GM12878 (cell line): Measurements from ENCODE around the gene OR52A1. TPM values are rescaled to one million over a fixed set of nuclear protein-coding genes. Genes with fewer than 3 reads are reported as not detected.

Experiments
- ATAC-seq: fragments of 200-7000 bp; cut with Tn5 transposase; 3 replicates; pipeline ENCODE4 v1.9.1; 2020; ENCODE audit warnings: mild to moderate bottlenecking, moderate library complexity
- BruUV-seq: library from RNA; stranded (reverse); fragments of 400-500 nt; replicated peaks from 2 replicates; lab custom pipeline; 2021; lab: Mats Ljungman, UMichigan
- CTCF ChIA-PET: fragments of 300-600 bp; sonication (Branson Sonifier 250); formaldehyde crosslinking; extraction: SDS; loops from one replicate; lab custom pipeline; 2021; ENCODE audit warnings: inconsistent platforms; lab: Yijun Ruan, JAX
- POLR2A ChIA-PET: fragments of 350-600 bp; formaldehyde crosslinking; extraction: SDS; loops from one replicate; lab custom pipeline; 2021; ENCODE audit warnings: inconsistent platforms; lab: Charles Lee
- RAD21 ChIA-PET: fragments of 300-600 bp; sonication (Branson Sonifier 250); formaldehyde crosslinking; loops from one replicate; lab custom pipeline; 2023; ENCODE audit warnings: antibody characterized with exemption; ENCODE audit not compliant: unreplicated experiment; lab: Charles Lee
- SMC1A ChIA-PET: fragments of 300-600 bp; sonication (Branson Sonifier 250); formaldehyde crosslinking; loops from one replicate; lab custom pipeline; 2023; ENCODE audit not compliant: unreplicated experiment, uncharacterized antibody; lab: Charles Lee
- DNase-seq: peaks from one replicate; pipeline ENCODE4 v3.0.0-alpha.2; 2011; ENCODE audit warnings: low read depth, low spot score
- FAIRE-seq: peaks from 3 replicates; lab custom pipeline; 2011; peaks lifted over from hg19 to GRCh38; lab: Jason Lieb, UNC
- H2AFZ ChIP-seq: 2 replicates; pipeline ENCODE4 v1.6.0; 2011; ENCODE audit warnings: low read depth, low read length, control low read depth; ENCODE audit not compliant: control insufficient read depth
- H3K27ac ChIP-seq: 2 replicates; pipeline ENCODE4 v1.5.1; 2011; ENCODE audit warnings: control low read depth; ENCODE audit not compliant: control insufficient read depth, insufficient read depth
- H3K27me3 ChIP-seq, 2 experiments: replicated peaks in 1 of 2; 2 replicates each; pipeline versions ENCODE4 v1.6.0 to v1.6.1; 2011; ENCODE audit warnings: low read length in 1 of 2; ENCODE audit not compliant: control insufficient read depth in 2 of 2, insufficient read depth in 2 of 2
- H3K36me3 ChIP-seq, 2 experiments: 2 replicates each; pipeline ENCODE4 v1.5.1; 2011; ENCODE audit warnings: low read length in 1 of 2; ENCODE audit not compliant: control insufficient read depth in 2 of 2, insufficient read depth in 2 of 2
- H3K4me1 ChIP-seq: 2 replicates; pipeline ENCODE4 v1.6.1; 2011; ENCODE audit warnings: mild to moderate bottlenecking, low read length, moderate library complexity, mixed read lengths; ENCODE audit not compliant: control insufficient read depth, insufficient read depth
- H3K4me2 ChIP-seq: 2 replicates; pipeline ENCODE4 v1.6.0; 2011; ENCODE audit warnings: control low read depth; ENCODE audit not compliant: control insufficient read depth, insufficient read depth
- H3K4me3 ChIP-seq: fragments of 200-600 bp; sonication (generic); 2 replicates; pipeline ENCODE4 v1.5.1; 2016
- H3K79me2 ChIP-seq: 2 replicates; pipeline ENCODE4 v1.6.0; 2011; ENCODE audit warnings: low read length; ENCODE audit not compliant: control insufficient read depth, insufficient read depth
- H3K9ac ChIP-seq: 2 replicates; pipeline ENCODE4 v1.8.0; 2011; ENCODE audit warnings: low read length, control low read depth, mixed read lengths; ENCODE audit not compliant: control insufficient read depth, insufficient read depth
- H3K9me3 ChIP-seq: replicated peaks from 3 replicates; pipeline ENCODE4 v1.5.1; 2011; ENCODE audit warnings: mild to moderate bottlenecking, low read length; ENCODE audit not compliant: control insufficient read depth, insufficient read depth
- H4K20me1 ChIP-seq: 2 replicates; pipeline ENCODE4 v1.6.0; 2011; ENCODE audit not compliant: control insufficient read depth, insufficient read depth
- NR2C2 ChIP-seq: IDR thresholded peaks from 2 replicates; pipeline ENCODE4 v1.6.1; 2011; ENCODE audit warnings: borderline replicate concordance, low read depth; ENCODE audit not compliant: control insufficient read depth, insufficient read length
- POLR2A ChIP-seq: IDR thresholded peaks from 2 replicates; pipeline ENCODE4 v1.6.1; 2011; ENCODE audit warnings: low read depth, mild to moderate bottlenecking, low read length
- RELA ChIP-seq: fragments of 450-650 bp; IDR thresholded peaks from 2 replicates; pipeline ENCODE4 v1.8.0; 2014; ENCODE audit warnings: borderline replicate concordance; ENCODE audit not compliant: partially characterized antibody
- RFX5 ChIP-seq: IDR thresholded peaks from 2 replicates; pipeline ENCODE4 v1.6.1; 2011; ENCODE audit warnings: low read depth, low read length, improper control_type of control experiment
- SREBF1 ChIP-seq: IDR thresholded peaks from 2 replicates; pipeline ENCODE4 v1.6.1; 2012; ENCODE audit warnings: mild to moderate bottlenecking, low read length
- STAT1 ChIP-seq: fragments of 450-650 bp; conservative IDR thresholded peaks from 2 replicates; pipeline ENCODE4 v1.6.1; 2014; ENCODE audit warnings: antibody characterized with exemption, mild to moderate bottlenecking
- SUZ12 ChIP-seq: fragments of 200-600 bp; sonication (generic); IDR thresholded peaks from one replicate; pipeline ENCODE4 v1.6.1; 2018; ENCODE audit warnings: antibody characterized with exemption, mild to moderate bottlenecking; ENCODE audit not compliant: unreplicated experiment
- TCF12 ChIP-seq: IDR thresholded peaks from 2 replicates; pipeline ENCODE4 v1.6.1; 2011; ENCODE audit warnings: low read depth, mild to moderate bottlenecking, low read length
- ZNF217 ChIP-seq: fragments of 450-650 bp; IDR thresholded peaks from 2 replicates; pipeline ENCODE4 v1.6.1; 2017; ENCODE audit warnings: antibody characterized with exemption, mild to moderate bottlenecking
- ZSCAN29 ChIP-seq: fragments of 450-650 bp; IDR thresholded peaks from 2 replicates; pipeline ENCODE4 v1.6.1; 2017; ENCODE audit warnings: mild to moderate bottlenecking, moderate library complexity
- ZZZ3 ChIP-seq: IDR thresholded peaks from 2 replicates; pipeline ENCODE4 v1.6.1; 2011; ENCODE audit warnings: low read depth; ENCODE audit not compliant: control insufficient read depth, insufficient read length
- in situ Hi-C: fragments of 300-500 bp; cut with MboI; formaldehyde crosslinking; loops from 9 replicates; pipeline ENCODE4 v1.14.3; 2018; ENCODE audit warnings: mixed read lengths
- intact Hi-C: fragments of 100-400 bp; cut with micrococcal nuclease; formaldehyde crosslinking; loops from one replicate; pipeline ENCODE4 v1.14.2; 2022; ENCODE audit not compliant: unreplicated experiment
- polyA plus RNA-seq, 11 experiments: library from polyadenylated mRNA; depleted of rRNA in 4 of 11; unstranded in 6 of 11; stranded (reverse) in 5 of 11; fragments of >200 nt; fragmentation: Nextera tagmentation in 4 of 11; fragmentation: Illumina TruSeq in 1 of 11; extraction: Ambion mirVana in 4 of 11; extraction: Trizol in 1 of 11; gene quantifications; 1 replicate in 1 of 11; 2 replicates in 10 of 11; pipeline versions ENCODE4 v1.2.1 to v1.2.3, GENCODE V29; 2011 to 2016; ENCODE audit warnings: inconsistent platforms in 2 of 11, missing spikeins in 2 of 11, low read depth in 1 of 11
- total RNA-seq, 4 experiments: library from RNA; depleted of rRNA in 3 of 4; stranded (reverse); fragments of >200 nt in 3 of 4; fragmentation: Illumina TruSeq in 1 of 4; extraction: Trizol in 1 of 4; gene quantifications; 2 replicates each; pipeline versions ENCODE4 v1.2.1 to v1.2.3, GENCODE V29; 2013 to 2021
- TF ChIP-seq, protein P1 (sequence below): IDR thresholded peaks from 2 replicates; pipeline ENCODE4 v1.6.1; 2011; ENCODE audit warnings: borderline replicate concordance, low read depth, mild to moderate bottlenecking, moderate library complexity, mixed read lengths, low read length; ENCODE audit not compliant: insufficient read depth; ENCODE audit errors: extremely low read length
- TF ChIP-seq, protein P2 (sequence below): fragments of 450-650 bp; IDR thresholded peaks from 2 replicates; pipeline ENCODE4 v1.6.1; 2017; ENCODE audit warnings: mild to moderate bottlenecking
- TF ChIP-seq, protein P3 (sequence below): fragments of 450-650 bp; formaldehyde crosslinking; IDR thresholded peaks from 2 replicates; pipeline ENCODE4 v1.5.0; 2022; ENCODE audit warnings: mild to moderate bottlenecking, missing genetic modification characterization

OR52A1 gene
- total and polyA plus RNA-seq, 10 of the 15 experiments (the other 5 are each of a cell fraction or from before 2014, with no cell fraction given) = not detected

GRCh38 chr11:5137014-5137413, 17.5 kb downstream of the OR52A1 start (continued):
- no peak for TF ChIP-seq TCF12

DNA sequence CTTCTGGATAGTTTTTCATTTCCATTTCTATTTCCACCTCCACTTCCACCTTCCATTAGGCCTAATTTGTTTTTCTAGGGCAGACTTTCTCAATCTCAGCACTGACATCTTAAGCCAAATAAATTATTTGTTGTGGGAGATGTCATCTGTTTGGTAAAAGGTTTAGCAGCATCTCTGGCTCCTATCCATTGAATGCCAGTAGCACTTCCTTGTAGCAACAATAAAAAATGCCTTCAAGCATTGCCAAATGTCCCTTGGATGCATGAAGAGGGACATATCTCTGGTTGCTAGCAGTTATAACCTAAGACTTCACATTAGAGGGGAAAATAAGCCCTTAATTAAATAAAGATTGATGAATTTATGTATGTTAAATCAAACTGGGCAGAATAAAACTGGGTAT, 18.3 kb downstream of the OR52A1 start:
- Histone ChIP-seq H3K27ac (no peak overlapping the region), H2AFZ (no peak overlapping the region), H4K20me1 (no peaks in the 10 kb centered on the region), H3K4me3 (no peak overlapping the region), H3K79me2 (no peaks in the 10 kb centered on the region), H3K27me3 (no peaks in the 10 kb centered on the region), H3K9ac (no peak overlapping the region), H3K4me2 (no peak overlapping the region), H3K4me1 (no peaks in the 10 kb centered on the region), H3K36me3 (no peaks in the 10 kb centered on the region), H3K9me3 (no peaks in the 10 kb centered on the region)
- ChIA-PET CTCF (no interaction called here), RAD21 (no interaction called here), POLR2A (no interaction called here), SMC1A (no interaction called here)
- FAIRE-seq (no peak), DNase-seq (no peak), ATAC-seq (no peak)
- in situ Hi-C loops (no loop called here), intact Hi-C loops (no loop called here)
- TF ChIP-seq SREBF1 (no peak), POLR2A (no peak), RELA (no peak), ZSCAN29 (no peak), NR2C2 (no peak), RFX5 (no peak), STAT1 (no peak), SUZ12 (no peak), ZNF217 (no peak), ZZZ3 (no peak)
- TF ChIP-seq, protein P1, sequence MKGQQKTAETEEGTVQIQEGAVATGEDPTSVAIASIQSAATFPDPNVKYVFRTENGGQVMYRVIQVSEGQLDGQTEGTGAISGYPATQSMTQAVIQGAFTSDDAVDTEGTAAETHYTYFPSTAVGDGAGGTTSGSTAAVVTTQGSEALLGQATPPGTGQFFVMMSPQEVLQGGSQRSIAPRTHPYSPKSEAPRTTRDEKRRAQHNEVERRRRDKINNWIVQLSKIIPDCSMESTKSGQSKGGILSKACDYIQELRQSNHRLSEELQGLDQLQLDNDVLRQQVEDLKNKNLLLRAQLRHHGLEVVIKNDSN = no peak
- TF ChIP-seq, protein P2, sequence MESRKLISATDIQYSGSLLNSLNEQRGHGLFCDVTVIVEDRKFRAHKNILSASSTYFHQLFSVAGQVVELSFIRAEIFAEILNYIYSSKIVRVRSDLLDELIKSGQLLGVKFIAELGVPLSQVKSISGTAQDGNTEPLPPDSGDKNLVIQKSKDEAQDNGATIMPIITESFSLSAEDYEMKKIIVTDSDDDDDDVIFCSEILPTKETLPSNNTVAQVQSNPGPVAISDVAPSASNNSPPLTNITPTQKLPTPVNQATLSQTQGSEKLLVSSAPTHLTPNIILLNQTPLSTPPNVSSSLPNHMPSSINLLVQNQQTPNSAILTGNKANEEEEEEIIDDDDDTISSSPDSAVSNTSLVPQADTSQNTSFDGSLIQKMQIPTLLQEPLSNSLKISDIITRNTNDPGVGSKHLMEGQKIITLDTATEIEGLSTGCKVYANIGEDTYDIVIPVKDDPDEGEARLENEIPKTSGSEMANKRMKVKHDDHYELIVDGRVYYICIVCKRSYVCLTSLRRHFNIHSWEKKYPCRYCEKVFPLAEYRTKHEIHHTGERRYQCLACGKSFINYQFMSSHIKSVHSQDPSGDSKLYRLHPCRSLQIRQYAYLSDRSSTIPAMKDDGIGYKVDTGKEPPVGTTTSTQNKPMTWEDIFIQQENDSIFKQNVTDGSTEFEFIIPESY = no peak
- TF ChIP-seq, protein P3, sequence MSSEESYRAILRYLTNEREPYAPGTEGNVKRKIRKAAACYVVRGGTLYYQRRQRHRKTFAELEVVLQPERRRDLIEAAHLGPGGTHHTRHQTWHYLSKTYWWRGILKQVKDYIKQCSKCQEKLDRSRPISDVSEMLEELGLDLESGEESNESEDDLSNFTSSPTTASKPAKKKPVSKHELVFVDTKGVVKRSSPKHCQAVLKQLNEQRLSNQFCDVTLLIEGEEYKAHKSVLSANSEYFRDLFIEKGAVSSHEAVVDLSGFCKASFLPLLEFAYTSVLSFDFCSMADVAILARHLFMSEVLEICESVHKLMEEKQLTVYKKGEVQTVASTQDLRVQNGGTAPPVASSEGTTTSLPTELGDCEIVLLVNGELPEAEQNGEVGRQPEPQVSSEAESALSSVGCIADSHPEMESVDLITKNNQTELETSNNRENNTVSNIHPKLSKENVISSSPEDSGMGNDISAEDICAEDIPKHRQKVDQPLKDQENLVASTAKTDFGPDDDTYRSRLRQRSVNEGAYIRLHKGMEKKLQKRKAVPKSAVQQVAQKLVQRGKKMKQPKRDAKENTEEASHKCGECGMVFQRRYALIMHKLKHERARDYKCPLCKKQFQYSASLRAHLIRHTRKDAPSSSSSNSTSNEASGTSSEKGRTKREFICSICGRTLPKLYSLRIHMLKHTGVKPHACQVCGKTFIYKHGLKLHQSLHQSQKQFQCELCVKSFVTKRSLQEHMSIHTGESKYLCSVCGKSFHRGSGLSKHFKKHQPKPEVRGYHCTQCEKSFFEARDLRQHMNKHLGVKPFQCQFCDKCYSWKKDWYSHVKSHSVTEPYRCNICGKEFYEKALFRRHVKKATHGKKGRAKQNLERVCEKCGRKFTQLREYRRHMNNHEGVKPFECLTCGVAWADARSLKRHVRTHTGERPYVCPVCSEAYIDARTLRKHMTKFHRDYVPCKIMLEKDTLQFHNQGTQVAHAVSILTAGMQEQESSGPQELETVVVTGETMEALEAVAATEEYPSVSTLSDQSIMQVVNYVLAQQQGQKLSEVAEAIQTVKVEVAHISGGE (CRISPR knock-in tag) = no peak
- BruUV-seq = no TSS peak
